Stomach (tissue), 9 donors: ENCODE data around the gene HDAC9. TPM values are rescaled to one million over a fixed set of nuclear protein-coding genes. Genes with fewer than 3 reads are reported as not detected.

Source experiments
- DNase-seq, 2 donors: peaks; one replicate each; pipeline versions ENCODE4 v3.0.0 to v3.0.0-alpha.2; 2013 to 2019
- H3K27ac ChIP-seq, 5 donors: fragments of 200-600 bp in 4 of 5; sonication (generic) in 4 of 5; one replicate each; pipeline ENCODE4 v1.5.1; 2013 to 2019; ENCODE audit warnings: mild to moderate bottlenecking in 1 of 5, moderate library complexity in 1 of 5
- H3K27me3 ChIP-seq, 3 donors: fragments of 200-600 bp; sonication (generic); one replicate each; pipeline ENCODE4 v1.5.1; 2017 to 2019; ENCODE audit warnings: mixed run types in 1 of 3
- H3K36me3 ChIP-seq, 4 donors: fragments of 200-600 bp; sonication (generic); 1 replicate in 3 of 4; 2 replicates in 1 of 4; pipeline ENCODE4 v1.5.1; 2016 to 2019
- H3K4me1 ChIP-seq, 4 donors: fragments of 200-600 bp; sonication (generic); one replicate each; pipeline ENCODE4 v1.5.1; 2016 to 2019
- H3K4me3 ChIP-seq, 4 donors: fragments of 200-600 bp; sonication (generic) in 3 of 4; one replicate each; pipeline ENCODE4 v1.5.1; 2016 to 2019; ENCODE audit warnings: mild to moderate bottlenecking in 1 of 4
- H3K9me3 ChIP-seq, 4 donors: fragments of 200-600 bp; sonication (generic); one replicate each; pipeline ENCODE4 v1.5.1; 2016 to 2019
- EP300 ChIP-seq: sonication (generic); formaldehyde crosslinking; IDR thresholded peaks from one replicate; pipeline ENCODE4 v1.6.1; 2017; ENCODE audit warnings: antibody characterized with exemption
- POLR2A ChIP-seq, 4 donors: fragments of 450-650 bp; IDR thresholded peaks; one replicate each; pipeline ENCODE4 v1.6.1; 2016; ENCODE audit warnings: antibody characterized with exemption in 4 of 4, control low read depth in 2 of 4, mild to moderate bottlenecking in 1 of 4, moderate library complexity in 1 of 4
- POLR2AphosphoS5 ChIP-seq, 3 donors: sonication (generic); formaldehyde crosslinking; IDR thresholded peaks; one replicate each; pipeline ENCODE4 v1.6.1; 2016; ENCODE audit warnings: antibody characterized with exemption in 3 of 3
- WGBS, 5 donors: extraction: QIAGEN DNeasy Blood & Tissue Kit in 3 of 5; methylation state at CpG; one replicate each; pipeline versions ENCODE4 v1.1.5 to v1.1.7; 2013 to 2018; 5-methylcytosine and 5-hydroxymethylcytosine counted together
- intact Hi-C: fragments of 100-400 bp; cut with DNase I; formaldehyde crosslinking; loops from one replicate; pipeline ENCODE4 v1.15.1; 2023; ENCODE audit warnings: low total_unique reads
- polyA plus RNA-seq, 3 donors: library from polyadenylated mRNA; stranded (reverse); fragments of 200-250 nt; gene quantifications; one replicate each; pipeline ENCODE4 v1.2.3, GENCODE V29; 2013
- total RNA-seq, 5 donors: library from RNA; depleted of rRNA; stranded (reverse); fragments of >200 nt; gene quantifications; one replicate each; pipeline versions ENCODE4 v1.1.0 to v1.2.3, GENCODE V29; 2014 to 2016
- TF ChIP-seq, protein P1 (sequence below), 7 experiments: fragments of 450-650 bp in 4 of 7; fragments of 200-600 bp in 3 of 7; sonication (generic) in 3 of 7; IDR thresholded peaks; one replicate each; pipeline ENCODE4 v1.5.1; 2016 to 2019; ENCODE audit warnings: antibody characterized with exemption in 7 of 7, control low read depth in 2 of 7, mild to moderate bottlenecking in 1 of 7
- donor health status: healthy with polysubstance abuse.
- donor health status: Bipolar disorder and iron deficiency.
- donor health status: healthy.

The HDAC9 gene
- total and polyA plus RNA-seq, 8 donors, result 1.4 to 60.0 (median 9.8) TPM

- Histone ChIP-seq H3K36me3 (no peaks in the 10 kb centered on the region), H3K27ac (no peak overlapping the region), H3K4me3 (no peak overlapping the region), H3K27me3 (no peaks in the 10 kb centered on the region), H3K9me3 (no peaks in the 10 kb centered on the region), H3K4me1 (no peaks in the 10 kb centered on the region)
- TF ChIP-seq POLR2A (IDR thresholded peaks at IDR 0.05), result no peak
- TF ChIP-seq, protein P1, sequence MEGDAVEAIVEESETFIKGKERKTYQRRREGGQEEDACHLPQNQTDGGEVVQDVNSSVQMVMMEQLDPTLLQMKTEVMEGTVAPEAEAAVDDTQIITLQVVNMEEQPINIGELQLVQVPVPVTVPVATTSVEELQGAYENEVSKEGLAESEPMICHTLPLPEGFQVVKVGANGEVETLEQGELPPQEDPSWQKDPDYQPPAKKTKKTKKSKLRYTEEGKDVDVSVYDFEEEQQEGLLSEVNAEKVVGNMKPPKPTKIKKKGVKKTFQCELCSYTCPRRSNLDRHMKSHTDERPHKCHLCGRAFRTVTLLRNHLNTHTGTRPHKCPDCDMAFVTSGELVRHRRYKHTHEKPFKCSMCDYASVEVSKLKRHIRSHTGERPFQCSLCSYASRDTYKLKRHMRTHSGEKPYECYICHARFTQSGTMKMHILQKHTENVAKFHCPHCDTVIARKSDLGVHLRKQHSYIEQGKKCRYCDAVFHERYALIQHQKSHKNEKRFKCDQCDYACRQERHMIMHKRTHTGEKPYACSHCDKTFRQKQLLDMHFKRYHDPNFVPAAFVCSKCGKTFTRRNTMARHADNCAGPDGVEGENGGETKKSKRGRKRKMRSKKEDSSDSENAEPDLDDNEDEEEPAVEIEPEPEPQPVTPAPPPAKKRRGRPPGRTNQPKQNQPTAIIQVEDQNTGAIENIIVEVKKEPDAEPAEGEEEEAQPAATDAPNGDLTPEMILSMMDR (IDR thresholded peaks at IDR 0.05), result no peak
- no peak for TF ChIP-seq EP300
- TF ChIP-seq POLR2AphosphoS5 (IDR thresholded peaks at IDR 0.05), result no peak
- intact Hi-C loops, result no loop called here
- DNase-seq, result no peak
- 68 to 82% (median 78%) methylated on average over 3 of the region's 3 CpGs for WGBS, 5 donors
These were observed 348.4 kb downstream of the HDAC9 start for GRCh38 chr7:18843979-18844378.

- 85 to 94% (median 87%) methylated on average over 5 of the region's 5 CpGs for WGBS, 5 donors
- TF ChIP-seq EP300 (no peak), POLR2AphosphoS5 (IDR thresholded peaks at IDR 0.05) (no peak), POLR2A (IDR thresholded peaks at IDR 0.05) (no peak)
- TF ChIP-seq, protein P1 (IDR thresholded peaks at IDR 0.05), result no peak
- no peaks in the 10 kb centered on the region for H3K4me1 ChIP-seq
- H3K9me3 ChIP-seq, result no peaks in the 10 kb centered on the region
- H3K36me3 ChIP-seq, result no peaks in the 10 kb centered on the region
- DNase-seq, result no peak
- no peak overlapping the region for H3K4me3 ChIP-seq
- intact Hi-C loops, result no loop called here
- no peaks in the 10 kb centered on the region for H3K27me3 ChIP-seq
- H3K27ac ChIP-seq, result no peak overlapping the region
These were observed 349.2 kb downstream of the HDAC9 start for GRCh38 chr7:18844735-18845134.

DNA sequence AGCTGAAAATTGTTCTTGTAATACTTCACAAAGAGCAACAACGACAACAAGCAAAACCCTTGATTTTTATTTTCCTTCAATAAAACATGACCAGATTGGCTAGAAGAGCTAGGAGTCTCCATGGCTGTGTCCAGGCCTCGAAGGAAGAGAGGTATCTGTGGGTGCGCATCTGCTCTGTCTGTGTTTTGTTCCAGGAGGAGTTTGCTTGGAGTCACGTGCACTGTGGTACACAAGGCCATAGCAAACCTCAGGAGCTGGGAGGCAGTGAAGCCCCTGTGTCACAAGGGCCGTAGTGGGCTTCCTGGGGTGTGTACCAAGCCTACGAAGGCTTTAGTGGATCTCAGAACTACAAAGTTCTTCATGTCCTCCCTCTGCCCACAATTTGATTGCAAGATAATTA, 350.2 kb downstream of the HDAC9 start:
- WGBS, 5 donors, result 78 to 89% (median 86%) methylated on average over 6 of the region's 6 CpGs
- no peak for DNase-seq
- Histone ChIP-seq H3K9me3 (no peaks in the 10 kb centered on the region), H3K36me3 (no peaks in the 10 kb centered on the region), H3K27me3 (no peaks in the 10 kb centered on the region), H3K27ac (no peak overlapping the region), H3K4me1 (no peaks in the 10 kb centered on the region), H3K4me3 (no peak overlapping the region)
- TF ChIP-seq, protein P1 (IDR thresholded peaks at IDR 0.05), result no peak
- TF ChIP-seq POLR2AphosphoS5 (IDR thresholded peaks at IDR 0.05) (no peak), EP300 (no peak), POLR2A (IDR thresholded peaks at IDR 0.05) (no peak)
- intact Hi-C loops, result no loop called here

GRCh38 chr7:18846765-18847215, 351.2 kb downstream of the HDAC9 start:
- Histone ChIP-seq H3K4me3 (no peak overlapping the region), H3K27me3 (no peaks in the 10 kb centered on the region), H3K36me3 (no peaks in the 10 kb centered on the region), H3K9me3 (no peaks in the 10 kb centered on the region), H3K27ac (no peak overlapping the region), H3K4me1 (no peaks in the 10 kb centered on the region)
- no peak for TF ChIP-seq POLR2AphosphoS5 (IDR thresholded peaks at IDR 0.05)
- TF ChIP-seq POLR2A (IDR thresholded peaks at IDR 0.05), result no peak
- no peak for TF ChIP-seq EP300
- TF ChIP-seq, protein P1 (IDR thresholded peaks at IDR 0.05), result no peak
- intact Hi-C loops, result no loop called here
- DNase-seq, result no peak
- 38 to 62% (median 56%) methylated on average over 4 of the region's 4 CpGs for WGBS, 5 donors
